Activated CD4-positive, alpha-beta T cell treated with anti-CD3 and anti-CD28 coated beads, Interleukin-2, amount 10 ng/mL, durations not matched to agents 24 days and 14 days (primary cell): ENCODE measurements around the gene RASL11A. TPM values are rescaled to one million over a fixed set of nuclear protein-coding genes. Genes with fewer than 3 reads are reported as not detected.
"Not testable (repeated sequence)": the region's sequence is repeated elsewhere in the genome, so short reads cannot be mapped to it uniquely, and the experiment has no call there.

Source experiments
- DNase-seq: peaks from one replicate; pipeline ENCODE4 v3.0.0; 2022
- H3K27ac Mint-ChIP-seq: one replicate; pipeline ENCODE4 v1.8.0; 2022; ENCODE audit warnings: mild to moderate bottlenecking, mixed read lengths
- H3K27me3 Mint-ChIP-seq: one replicate; pipeline ENCODE4 v1.8.0; 2022; ENCODE audit warnings: mixed read lengths
- H3K36me3 Mint-ChIP-seq: one replicate; pipeline ENCODE4 v1.8.0; 2022; ENCODE audit warnings: low read depth, mild to moderate bottlenecking, mixed read lengths
- H3K4me1 Mint-ChIP-seq: one replicate; pipeline ENCODE4 v1.8.0; 2021; ENCODE audit warnings: mixed read lengths
- H3K4me3 Mint-ChIP-seq: one replicate; pipeline ENCODE4 v1.8.0; 2022; ENCODE audit warnings: mild to moderate bottlenecking, moderate library complexity, mixed read lengths
- H3K9me3 Mint-ChIP-seq: one replicate; pipeline ENCODE4 v1.8.0; 2021; ENCODE audit warnings: mixed read lengths
- intact Hi-C: fragments of 100-400 bp; cut with micrococcal nuclease; formaldehyde crosslinking; loops from one replicate; pipeline ENCODE4 v1.15.1; 2023
- total RNA-seq: library from RNA; stranded (reverse); gene quantifications from 2 replicates; pipeline ENCODE4 v1.2.3, GENCODE V29; 2022

Gene RASL11A
- total RNA-seq, 1 donor from 2014 or later, result 1.8 TPM

DNA sequence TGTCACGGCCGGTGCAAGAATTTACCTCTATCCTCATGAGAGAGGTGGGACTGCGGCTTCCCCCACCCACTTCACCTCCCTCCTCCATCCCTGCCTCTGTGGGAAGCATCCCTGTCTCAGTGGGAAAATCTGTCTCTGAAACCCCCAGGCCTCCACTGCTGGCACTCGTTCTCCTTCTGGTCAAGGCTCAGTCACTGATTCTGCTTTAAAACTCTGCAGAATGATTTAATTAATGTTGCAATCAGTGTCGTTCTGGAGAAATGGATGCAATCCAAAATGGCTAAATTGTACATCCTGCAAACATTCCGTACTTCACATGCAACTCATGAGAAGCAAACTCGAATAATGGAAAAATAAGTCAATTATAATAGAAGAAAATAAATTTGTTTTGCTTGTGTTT, 5.6 kb downstream of the RASL11A start:
- Mint-ChIP-seq H3K4me3 (no peak overlapping the region), H3K4me1 (peaks cover 2% of the 10 kb centered on the region), H3K27ac (no peak overlapping the region), H3K36me3 (no peaks in the 10 kb centered on the region), H3K27me3 (peaks cover 45% of the 10 kb centered on the region), H3K9me3 (no peaks in the 10 kb centered on the region)
- intact Hi-C loops, result loop anchor here (10.0 kb wide), 1 partner anchor 79 kb away; no protein-coding TSS in a partner anchor
- DNase-seq, result no peak

DNA sequence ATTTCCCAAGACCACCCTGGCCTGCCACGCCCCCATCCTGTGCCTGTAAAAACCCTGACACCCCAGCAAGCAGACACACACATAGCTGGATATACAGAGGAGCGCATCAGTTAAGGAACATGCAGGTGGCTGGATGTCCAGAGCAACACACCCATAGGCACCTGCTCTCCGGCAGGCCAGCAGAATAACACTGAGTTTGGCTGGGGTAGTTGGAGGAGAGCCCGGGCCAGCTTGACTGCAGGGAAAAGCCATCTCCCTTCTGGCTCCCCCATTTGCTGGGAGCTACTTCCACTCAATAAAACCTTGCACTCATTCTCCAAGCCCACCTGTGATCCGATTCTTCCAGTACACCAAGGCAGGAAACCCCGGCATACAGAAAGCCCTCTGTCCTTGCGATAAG, 8.9 kb downstream of the RASL11A start:
- Mint-ChIP-seq H3K4me1 (no peaks in the 10 kb centered on the region), H3K27ac (no peak overlapping the region), H3K36me3 (no peaks in the 10 kb centered on the region), H3K27me3 (peaks cover 21% of the 10 kb centered on the region), H3K9me3 (no peaks in the 10 kb centered on the region), H3K4me3 (no peak overlapping the region)
- DNase-seq, result no peak
- intact Hi-C loops, result loop anchor here (10.0 kb wide), 1 partner anchor 75 kb away; no protein-coding TSS in a partner anchor

DNA sequence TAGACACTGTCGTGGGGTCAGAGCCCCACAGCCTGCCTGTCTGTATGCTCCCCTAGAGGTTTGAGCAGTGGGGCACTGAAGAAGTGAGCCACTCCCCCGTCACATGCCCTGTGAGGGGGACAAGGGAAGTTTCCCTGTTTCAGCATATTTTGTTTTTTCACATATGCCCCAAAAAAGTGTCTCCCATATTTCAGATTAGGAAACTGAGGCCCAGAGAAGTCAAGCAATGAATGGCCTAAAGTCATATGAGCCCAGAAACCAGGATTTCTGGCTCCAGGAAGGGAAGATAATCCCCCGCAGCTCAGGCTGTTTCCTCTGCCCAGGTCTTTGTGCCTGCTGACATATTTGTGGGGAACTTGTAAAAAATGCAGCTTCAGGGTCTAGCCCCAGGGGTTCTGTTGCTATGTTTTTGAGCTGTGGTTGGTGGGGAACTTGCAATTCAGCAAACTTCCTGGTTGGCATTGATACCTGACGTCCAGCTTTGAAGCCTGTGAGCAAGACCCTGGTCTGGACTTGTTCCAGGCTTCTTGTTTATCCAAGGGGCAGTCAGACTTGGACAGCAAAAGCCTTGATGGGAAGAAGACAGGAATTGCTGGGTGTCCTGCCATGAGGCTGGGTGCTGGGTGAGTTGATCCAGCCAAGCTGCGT, 9.5 kb downstream of the RASL11A start:
- Mint-ChIP-seq H3K4me3 (no peak overlapping the region), H3K4me1 (no peaks in the 10 kb centered on the region), H3K27me3 (peaks cover 18% of the 10 kb centered on the region), H3K27ac (no peak overlapping the region), H3K9me3 (no peaks in the 10 kb centered on the region), H3K36me3 (no peaks in the 10 kb centered on the region)
- intact Hi-C loops, result no loop called here
- DNase-seq, result no peak

DNA sequence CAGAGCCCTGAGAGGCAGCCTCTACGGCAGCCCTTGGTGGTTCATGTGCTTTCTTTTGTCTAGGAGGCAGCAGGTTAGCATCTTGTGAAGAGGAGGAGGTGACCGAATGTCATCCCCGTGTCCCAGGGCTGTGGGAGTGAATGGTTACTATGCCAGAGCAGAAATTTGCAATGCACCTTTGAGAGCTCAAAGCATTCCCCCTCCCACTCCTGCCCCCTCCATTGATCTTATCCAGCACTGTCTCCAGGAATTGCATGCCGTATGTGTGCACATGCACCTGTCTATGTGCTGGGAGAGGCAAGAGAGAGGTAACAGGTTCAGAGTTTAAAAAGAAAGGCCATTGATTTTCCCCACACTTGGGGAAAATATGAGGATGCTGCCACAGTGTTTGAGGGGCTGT, 10.2 kb downstream of the RASL11A start:
- Mint-ChIP-seq H3K9me3 (no peaks in the 10 kb centered on the region), H3K27ac (no peak overlapping the region), H3K4me1 (no peaks in the 10 kb centered on the region), H3K36me3 (no peaks in the 10 kb centered on the region), H3K27me3 (peaks cover 13% of the 10 kb centered on the region), H3K4me3 (no peak overlapping the region)
- intact Hi-C loops, result no loop called here
- DNase-seq, result no peak

DNA sequence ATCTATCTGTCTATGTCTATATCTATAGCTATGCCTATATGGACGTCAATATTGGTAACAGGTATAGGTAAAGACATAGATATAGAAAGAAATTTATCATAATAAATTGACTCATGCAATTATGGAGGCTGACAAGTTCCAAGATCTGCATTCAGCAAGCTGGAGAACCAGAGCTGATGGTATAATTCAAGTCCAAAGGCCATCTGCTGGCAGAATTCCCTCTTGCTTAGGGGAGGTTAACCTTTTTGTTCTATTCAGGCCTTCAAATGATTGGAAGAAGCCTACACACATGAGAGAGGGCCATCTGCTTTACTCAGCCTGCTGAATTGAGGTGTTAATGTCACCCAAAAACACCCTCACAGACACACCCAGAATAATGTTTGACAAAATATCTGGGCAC, 10.8 kb downstream of the RASL11A start:
- intact Hi-C loops, result no loop called here
- H3K27me3 Mint-ChIP-seq, result peaks cover 8% of the 10 kb centered on the region
- no peak overlapping the region for H3K27ac Mint-ChIP-seq
- H3K4me3 Mint-ChIP-seq, result no peak overlapping the region
- no peak for DNase-seq
- no peaks in the 10 kb centered on the region for H3K9me3 Mint-ChIP-seq
- H3K4me1 Mint-ChIP-seq, result no peaks in the 10 kb centered on the region
- no peaks in the 10 kb centered on the region for H3K36me3 Mint-ChIP-seq

DNA sequence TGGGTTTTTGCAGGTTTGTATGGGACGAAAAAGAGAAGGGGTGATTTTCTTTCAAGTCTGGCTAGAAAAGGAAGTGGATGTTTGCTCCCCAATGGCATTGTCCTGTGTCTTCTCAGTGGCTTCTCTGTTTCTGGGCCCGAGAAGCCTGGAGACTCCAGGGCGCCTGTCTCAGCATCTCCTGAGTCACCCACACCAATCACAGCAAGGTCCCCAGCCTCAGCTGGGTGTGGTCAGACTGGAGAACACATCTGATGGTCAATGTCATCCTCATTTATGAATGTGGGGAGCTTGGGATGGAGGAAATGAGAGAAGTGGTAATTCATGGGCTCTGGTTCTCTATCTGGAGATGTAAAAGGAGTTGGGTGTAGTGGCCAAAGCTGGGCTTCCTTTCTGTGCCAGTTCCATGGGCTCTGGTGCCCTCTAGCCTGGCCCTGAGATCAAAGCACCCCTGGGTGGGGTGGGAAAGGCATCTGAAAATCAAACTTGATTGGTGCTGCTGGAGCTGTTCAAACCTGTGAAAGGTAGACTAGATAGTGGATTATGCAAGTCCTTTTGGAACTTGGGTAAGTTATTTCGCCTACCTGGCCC, 13.4 kb downstream of the RASL11A start:
- intact Hi-C loops, result no loop called here
- Mint-ChIP-seq H3K27me3 (peaks cover 5% of the 10 kb centered on the region), H3K36me3 (no peaks in the 10 kb centered on the region), H3K27ac (no peak overlapping the region), H3K4me1 (no peaks in the 10 kb centered on the region), H3K4me3 (no peak overlapping the region), H3K9me3 (no peaks in the 10 kb centered on the region)
- DNase-seq, result no peak

DNA sequence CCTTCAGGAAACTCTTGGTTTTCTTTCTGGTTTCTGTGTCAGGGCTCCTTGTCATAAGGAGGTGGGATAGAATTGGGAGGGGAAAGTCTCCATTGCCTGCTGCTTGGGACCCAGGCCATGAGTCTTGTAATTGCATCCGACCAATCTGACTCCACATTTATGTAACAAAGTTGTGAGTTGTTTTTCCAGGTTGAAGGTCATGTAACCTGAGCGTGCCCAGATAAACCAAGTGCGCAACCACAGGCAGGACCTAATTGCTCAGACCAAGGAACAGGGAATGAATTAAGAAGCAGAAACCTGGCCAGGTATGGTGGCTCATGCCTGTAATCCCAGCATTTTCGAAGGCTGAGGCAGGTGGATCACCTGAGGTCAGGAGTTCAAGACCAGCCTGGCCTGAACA, 17.8 kb downstream of the RASL11A start:
- H3K4me1 Mint-ChIP-seq, result peaks cover 5% of the 10 kb centered on the region
- H3K27me3 Mint-ChIP-seq, result peaks cover 2% of the 10 kb centered on the region
- H3K9me3 Mint-ChIP-seq, result no peaks in the 10 kb centered on the region
- no peak overlapping the region for H3K27ac Mint-ChIP-seq
- intact Hi-C loops, result no loop called here
- H3K4me3 Mint-ChIP-seq, result no peak overlapping the region
- DNase-seq, result no peak
- H3K36me3 Mint-ChIP-seq, result no peaks in the 10 kb centered on the region

DNA sequence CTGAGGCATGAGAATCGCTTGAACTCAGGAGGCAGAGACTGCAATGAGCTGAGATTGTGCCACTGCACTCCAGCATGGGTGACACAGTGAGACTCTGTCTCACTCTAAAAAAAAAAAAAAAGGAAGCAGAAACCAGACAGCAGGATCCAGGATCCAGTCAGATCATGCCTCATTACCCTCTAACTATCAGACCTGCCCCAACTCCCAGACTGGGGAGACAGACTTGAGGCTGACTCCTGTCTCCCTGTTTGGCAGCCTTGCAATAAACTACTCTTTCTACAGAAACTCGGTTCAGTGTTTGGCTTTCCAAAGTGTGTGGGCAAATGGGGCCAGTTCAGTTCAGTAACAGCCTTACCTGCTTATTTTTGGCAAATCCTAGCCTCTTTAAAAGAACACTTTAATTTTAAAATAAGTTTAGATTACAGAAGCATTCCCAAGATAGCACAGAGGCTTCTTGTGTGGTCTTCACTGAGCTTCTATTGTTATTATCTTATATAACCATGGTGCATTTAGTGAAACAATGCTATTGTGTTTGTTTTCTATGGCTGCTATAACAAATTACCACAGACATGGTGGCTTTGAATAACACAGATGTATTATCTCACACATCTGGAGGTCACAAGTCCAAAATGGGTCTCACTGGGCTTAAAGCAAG, 18.5 kb downstream of the RASL11A start:
- H3K27me3 Mint-ChIP-seq, result peaks cover 2% of the 10 kb centered on the region

DNA sequence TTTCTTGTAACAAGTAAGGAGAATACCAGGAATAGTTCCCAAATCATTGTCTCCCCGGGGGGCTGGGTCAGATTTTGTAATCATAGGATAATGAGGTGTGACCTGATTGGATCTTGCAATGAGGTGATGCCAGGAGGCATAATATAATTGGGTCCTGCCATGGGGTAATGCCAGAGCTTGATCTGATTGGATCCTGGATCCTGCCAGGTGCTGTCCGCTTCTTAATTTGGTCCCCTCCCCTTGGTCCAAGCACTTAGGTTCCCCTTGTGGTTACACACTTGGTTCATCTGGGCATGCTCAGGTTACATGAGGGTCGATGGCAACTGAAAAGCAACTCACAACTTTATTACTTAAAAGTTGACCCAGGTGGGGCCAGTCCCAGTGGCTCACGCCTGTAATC, 20.1 kb downstream of the RASL11A start:
- intact Hi-C loops, result no loop called here
- Mint-ChIP-seq H3K27me3 (peaks cover under 1% of the 10 kb centered on the region), H3K27ac (no peak overlapping the region), H3K36me3 (no peaks in the 10 kb centered on the region), H3K9me3 (no peaks in the 10 kb centered on the region), H3K4me3 (no peak overlapping the region), H3K4me1 (peaks cover 16% of the 10 kb centered on the region)
- no peak for DNase-seq

More for the DNA sequence above, 18.5 kb downstream of the RASL11A start:
- H3K4me1 Mint-ChIP-seq, result peaks cover 13% of the 10 kb centered on the region
- no peaks in the 10 kb centered on the region for H3K9me3 Mint-ChIP-seq
- no peak overlapping the region for H3K4me3 Mint-ChIP-seq
- no peak overlapping the region for H3K27ac Mint-ChIP-seq
- intact Hi-C loops, result no loop called here
- DNase-seq, result no peak
- no peaks in the 10 kb centered on the region for H3K36me3 Mint-ChIP-seq

DNA sequence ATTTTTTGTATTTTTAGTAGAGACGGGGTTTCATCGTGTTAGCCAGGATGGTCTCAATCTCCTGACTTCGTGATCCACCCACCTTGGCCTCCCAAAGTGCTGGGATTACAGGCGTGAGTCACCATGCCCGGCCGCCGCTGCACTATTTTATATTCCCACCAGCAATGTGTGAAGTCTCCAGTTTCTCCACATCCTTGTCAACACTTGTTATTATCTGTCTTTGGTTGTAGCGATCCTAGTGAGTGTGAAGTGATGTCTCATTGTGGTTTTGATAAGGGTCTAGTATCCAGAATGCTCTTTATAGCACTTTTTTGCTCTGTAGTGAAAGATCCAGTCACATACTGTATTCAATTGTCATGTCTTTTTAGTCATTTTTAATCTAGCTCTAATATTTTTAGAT, 21.3 kb downstream of the RASL11A start:
- H3K27ac Mint-ChIP-seq, H3K9me3 Mint-ChIP-seq, intact Hi-C loops, H3K4me3 Mint-ChIP-seq, H3K27me3 Mint-ChIP-seq, H3K36me3 Mint-ChIP-seq, DNase-seq: not testable (repeated sequence)
- H3K4me1 Mint-ChIP-seq, result peaks cover 16% of the 10 kb centered on the region

DNA sequence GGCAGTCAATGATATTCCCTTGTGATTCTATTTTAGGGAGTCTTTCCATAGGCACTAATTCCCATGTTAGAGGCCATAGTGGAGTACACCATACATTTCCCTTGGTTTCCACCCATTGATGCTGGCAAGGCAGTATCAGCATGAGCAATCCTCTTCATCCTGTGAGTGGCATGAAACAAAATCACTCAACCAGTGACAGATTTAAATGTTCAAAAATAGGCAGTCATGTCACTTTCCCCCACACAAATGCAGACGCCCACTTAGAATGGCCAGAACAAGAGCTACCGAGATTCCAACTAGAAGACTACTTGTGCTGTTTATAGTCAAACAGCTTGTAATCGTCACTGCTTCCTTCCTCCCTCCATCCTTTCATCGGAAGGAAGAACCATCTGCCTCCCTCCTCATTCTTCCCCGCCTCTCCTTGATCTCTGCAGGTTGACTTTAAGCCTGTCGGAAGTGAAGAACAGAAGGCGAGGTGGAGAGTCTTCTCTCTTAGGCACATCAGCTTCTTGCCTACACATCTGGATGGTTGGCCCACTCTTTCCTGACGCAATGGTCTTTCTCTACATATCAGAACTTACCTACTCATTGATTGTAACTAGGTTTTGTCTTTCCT, 22.6 kb downstream of the RASL11A start:
- intact Hi-C loops, result no loop called here
- peak overlapping the region; percentile 26 for H3K27ac Mint-ChIP-seq

DNA sequence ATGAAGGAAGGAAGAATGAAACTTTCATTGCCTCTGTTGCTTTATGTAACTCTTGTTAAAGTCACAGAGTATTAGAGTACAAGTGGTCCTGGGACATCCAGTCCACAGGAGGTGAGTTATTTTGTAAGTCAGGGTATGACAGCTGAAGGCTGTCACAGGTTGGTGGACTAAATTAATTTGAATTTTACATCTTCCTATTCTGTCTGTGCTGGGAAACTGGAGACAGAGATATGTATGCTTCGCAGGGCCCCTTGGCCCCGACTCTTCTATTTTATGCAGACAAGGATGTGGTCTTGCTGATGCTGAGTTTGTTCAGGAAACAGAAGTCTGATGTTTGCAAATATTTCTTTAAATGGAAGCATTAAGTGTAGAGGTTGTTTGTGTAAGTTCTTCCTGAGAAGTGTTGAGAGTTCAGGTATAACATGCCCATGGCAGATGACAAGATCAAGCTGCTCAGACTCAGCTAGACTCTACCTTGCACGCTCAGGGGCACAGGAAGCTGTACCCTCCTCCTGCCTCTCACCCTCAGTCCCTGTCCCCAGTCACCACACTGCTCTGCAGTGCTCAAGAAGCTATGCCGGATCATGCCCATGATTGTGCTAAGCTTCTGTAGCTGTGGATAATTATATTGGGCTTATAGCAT, 23.4 kb downstream of the RASL11A start:
- H3K4me3 Mint-ChIP-seq, result no peak overlapping the region
- no peak for DNase-seq
- H3K36me3 Mint-ChIP-seq, result no peaks in the 10 kb centered on the region
- no peaks in the 10 kb centered on the region for H3K27me3 Mint-ChIP-seq
- no peaks in the 10 kb centered on the region for H3K9me3 Mint-ChIP-seq
- H3K27ac Mint-ChIP-seq, result peak overlapping the region; percentile 26
- peaks cover 16% of the 10 kb centered on the region for H3K4me1 Mint-ChIP-seq
- intact Hi-C loops, result no loop called here

More for the DNA sequence above, 22.6 kb downstream of the RASL11A start:
- H3K4me1 Mint-ChIP-seq, result peaks cover 16% of the 10 kb centered on the region
- H3K27me3 Mint-ChIP-seq, result no peaks in the 10 kb centered on the region
- no peaks in the 10 kb centered on the region for H3K9me3 Mint-ChIP-seq
- H3K36me3 Mint-ChIP-seq, result no peaks in the 10 kb centered on the region
- DNase-seq, result no peak
- H3K4me3 Mint-ChIP-seq, result peak overlapping the region; percentile 3

DNA sequence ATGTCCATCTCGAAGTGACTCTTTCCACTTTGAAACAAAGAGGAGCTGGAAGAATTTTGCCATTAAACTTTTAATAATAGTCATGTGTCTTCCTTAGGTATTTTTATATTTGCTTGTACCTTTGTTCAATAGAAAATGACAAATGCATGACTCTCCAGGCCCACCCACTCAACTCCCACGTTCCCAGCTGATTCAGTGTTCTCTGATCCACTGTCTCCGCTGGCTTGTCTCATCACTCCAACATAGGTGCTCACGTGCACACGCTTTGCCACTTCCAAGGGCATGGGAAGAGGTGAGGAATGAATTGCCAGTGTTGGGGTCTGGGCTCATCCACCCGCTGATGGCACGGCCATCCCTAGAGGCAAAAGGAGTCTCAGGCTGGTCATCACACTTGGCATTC, 24.5 kb downstream of the RASL11A start:
- no peak overlapping the region for H3K27ac Mint-ChIP-seq
- H3K9me3 Mint-ChIP-seq, result no peaks in the 10 kb centered on the region
- intact Hi-C loops, result no loop called here
- H3K36me3 Mint-ChIP-seq, result no peaks in the 10 kb centered on the region
- no peak overlapping the region for H3K4me3 Mint-ChIP-seq
- peaks cover 16% of the 10 kb centered on the region for H3K4me1 Mint-ChIP-seq
- DNase-seq, result no peak
- H3K27me3 Mint-ChIP-seq, result no peaks in the 10 kb centered on the region

DNA sequence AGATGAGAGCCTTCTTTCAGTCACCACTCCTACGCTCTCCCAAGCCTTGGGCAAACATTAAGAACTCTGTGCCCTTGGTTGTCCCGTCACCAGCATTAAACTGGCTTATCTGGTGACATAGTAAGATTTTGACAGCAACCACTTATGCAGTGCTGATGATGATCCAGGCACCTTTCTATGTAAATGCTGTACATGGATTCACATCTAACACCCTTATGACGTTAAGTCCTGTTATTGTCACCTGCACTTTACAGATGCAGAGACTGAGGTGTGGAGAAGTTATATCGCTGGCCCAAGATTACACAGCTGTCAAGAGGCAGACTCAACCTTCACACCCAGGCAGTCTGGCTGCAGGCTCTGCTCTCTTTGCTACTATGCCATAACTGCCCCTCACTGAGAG, 25.0 kb downstream of the RASL11A start:
- Mint-ChIP-seq H3K4me3 (no peak overlapping the region), H3K27me3 (no peaks in the 10 kb centered on the region), H3K4me1 (peaks cover 16% of the 10 kb centered on the region), H3K36me3 (no peaks in the 10 kb centered on the region), H3K9me3 (no peaks in the 10 kb centered on the region), H3K27ac (no peak overlapping the region)
- no peak for DNase-seq
- intact Hi-C loops, result no loop called here
